NCI-H2107 (cell line): Measurements from ENCODE around the gene ARIH1.

ENCODE experiments used
- DNase-seq: peaks from one replicate; lab custom pipeline; 2025; lab: John Stamatoyannopoulos, UW

ARIH1 gene

DNA sequence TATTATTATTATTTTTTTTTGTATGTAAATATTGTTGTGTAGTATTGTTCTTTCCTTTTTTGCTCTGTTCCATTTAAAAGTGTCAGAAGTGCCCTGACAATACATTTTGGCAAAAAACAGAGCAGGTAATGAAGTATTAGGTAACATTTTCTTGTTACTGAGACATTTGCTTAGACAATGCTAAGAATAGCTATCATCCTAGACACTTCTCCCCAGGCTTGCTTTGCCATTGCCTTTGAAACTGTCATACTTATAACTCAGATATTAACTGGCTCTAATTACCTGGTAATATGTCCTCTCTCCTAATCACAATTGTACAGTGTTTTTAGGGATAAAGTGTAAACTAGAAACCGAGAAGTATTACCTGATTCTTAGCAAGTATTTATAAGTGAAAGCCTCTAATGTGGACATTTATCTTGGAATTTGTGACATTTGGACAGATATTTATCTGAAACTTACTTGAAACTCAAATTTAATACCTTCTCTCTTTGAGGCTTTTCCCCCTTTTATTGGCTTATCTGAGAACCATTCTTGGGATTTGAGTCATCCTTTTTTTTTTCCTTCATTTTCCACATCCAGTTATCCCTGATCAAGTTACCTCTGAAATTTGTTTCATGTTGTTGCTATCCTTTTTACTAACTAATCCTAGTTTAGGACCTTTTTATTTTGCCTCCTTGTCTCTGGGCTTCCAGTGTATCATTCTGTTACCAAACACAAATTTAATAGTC is 13.1 kb downstream of the ARIH1 start:
- no peak for DNase-seq

DNA sequence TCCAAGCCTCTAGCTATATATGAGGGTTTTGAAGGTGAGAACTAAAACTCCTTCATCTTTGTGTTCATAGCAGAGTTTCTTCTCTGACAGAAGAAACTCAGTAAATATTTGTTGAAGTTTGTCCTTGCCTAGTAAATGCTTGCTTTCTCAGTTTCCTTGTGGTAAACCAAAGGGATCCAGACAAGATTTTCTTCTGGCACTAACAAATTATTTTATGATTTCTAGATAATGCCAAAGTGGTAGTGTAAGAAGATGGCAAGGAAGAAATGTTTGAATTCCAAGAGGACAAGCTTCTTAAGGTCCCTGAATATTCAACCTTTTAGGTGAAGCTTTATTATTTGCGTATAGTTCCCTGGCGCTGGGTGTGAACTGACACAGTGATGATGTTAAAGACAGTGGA is 14.4 kb downstream of the ARIH1 start:
- no peak for DNase-seq

DNA sequence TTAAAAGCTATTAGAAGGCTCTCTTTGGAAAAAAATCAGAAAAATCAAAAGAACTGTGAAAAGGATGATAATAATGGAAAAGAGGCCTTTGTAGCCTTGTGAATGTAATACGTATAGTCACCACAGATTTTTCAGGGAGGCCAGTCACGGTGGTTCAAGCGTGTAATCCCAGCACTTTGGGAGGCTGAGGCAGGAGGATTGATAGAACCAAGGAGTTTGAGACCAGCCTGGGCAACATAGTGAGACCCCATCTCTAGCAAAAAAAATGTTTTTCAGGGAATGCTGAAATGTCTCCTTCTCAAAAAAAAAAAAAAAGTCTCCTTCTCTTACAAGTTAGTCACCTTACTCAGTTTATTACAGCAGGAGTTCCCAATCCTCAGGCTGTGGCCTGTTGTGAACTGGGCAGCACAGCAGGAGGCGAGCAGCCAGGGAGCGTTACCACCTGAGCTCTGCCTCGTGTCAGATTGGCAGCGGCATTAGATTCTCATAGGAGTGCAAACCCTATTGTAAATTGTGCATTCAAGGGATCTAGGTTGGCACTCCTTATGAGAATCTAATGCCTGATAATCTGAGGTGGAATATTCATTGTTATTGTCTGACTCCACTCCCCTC is 15.9 kb downstream of the ARIH1 start:
- no peak for DNase-seq

DNA sequence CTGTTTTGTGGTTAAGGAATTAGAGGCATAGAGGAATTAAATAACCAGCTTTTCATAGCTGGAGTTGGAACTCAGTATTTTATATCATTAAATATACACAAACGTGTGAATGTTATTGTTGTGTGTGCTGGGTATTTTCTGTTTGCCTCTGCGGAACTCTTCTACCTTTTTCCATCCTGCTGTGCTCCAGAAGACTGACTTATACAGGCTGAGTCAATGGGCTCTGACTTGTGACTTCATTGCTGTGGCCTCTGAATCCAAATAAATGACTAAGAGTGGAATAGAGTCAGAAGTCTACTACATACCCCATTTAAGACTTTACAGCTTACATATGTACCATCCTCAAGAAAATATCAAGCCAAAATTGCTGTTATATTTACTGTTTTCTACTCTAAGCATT is 17.6 kb downstream of the ARIH1 start:
- no peak for DNase-seq

DNA sequence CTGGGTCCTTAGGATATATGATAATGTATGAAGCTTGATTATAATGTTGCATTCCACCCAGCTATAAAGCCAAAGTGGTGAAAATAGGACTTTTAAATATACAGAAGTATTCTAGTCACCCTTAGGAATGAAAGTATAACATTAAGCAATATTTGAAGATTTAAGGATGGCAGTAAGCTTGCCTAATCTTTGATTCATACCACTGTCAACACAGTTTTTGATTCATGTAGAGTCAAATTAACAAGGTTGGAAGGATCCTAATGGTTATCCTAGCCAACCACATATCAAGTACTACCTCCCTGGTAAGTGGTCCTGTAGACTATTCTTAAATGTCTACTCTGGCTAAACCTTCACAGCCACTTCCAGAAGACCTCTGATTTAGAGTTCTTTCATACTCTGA is 18.6 kb downstream of the ARIH1 start:
- no peak for DNase-seq

- no peak for DNase-seq
Measured at GRCh38 chr15:72493220-72493619, 19.1 kb downstream of the ARIH1 start.

- DNase-seq, result no peak
Measured at GRCh38 chr15:72495007-72495406, 20.9 kb downstream of the ARIH1 start.

- DNase-seq, result no peak
Measured at GRCh38 chr15:72496783-72497182, 22.7 kb downstream of the ARIH1 start.

GRCh38 chr15:72497402-72497801 is 23.3 kb downstream of the ARIH1 start:
- DNase-seq, result no peak

DNA sequence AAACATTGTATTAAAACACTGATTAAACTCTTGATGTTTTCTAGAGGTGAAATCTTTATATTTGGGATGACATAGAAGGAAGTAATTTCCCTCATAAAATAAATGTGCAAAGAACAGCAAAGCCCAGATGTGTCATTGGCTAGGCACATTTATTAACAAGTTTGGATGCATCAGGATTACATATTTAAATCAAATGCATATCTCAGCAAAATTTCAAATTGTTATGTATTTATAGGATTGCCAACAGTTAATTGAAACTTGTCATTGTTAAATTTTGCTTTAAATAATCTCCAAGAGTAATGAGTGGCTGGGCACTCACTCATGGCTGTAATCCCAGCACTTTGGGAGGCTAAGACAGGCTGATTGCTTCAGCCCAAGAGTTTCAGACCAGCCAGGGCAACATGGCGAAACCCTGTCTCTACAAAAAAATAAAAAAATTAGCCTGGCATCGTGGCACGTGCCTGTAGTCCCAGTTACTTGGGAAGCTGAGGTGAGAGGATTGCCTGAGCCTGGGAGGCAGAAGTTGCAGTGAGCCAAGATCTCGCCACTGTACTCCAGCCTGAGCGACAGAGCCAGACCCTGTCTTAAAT is 28.2 kb downstream of the ARIH1 start:
- DNase-seq, result no peak

DNA sequence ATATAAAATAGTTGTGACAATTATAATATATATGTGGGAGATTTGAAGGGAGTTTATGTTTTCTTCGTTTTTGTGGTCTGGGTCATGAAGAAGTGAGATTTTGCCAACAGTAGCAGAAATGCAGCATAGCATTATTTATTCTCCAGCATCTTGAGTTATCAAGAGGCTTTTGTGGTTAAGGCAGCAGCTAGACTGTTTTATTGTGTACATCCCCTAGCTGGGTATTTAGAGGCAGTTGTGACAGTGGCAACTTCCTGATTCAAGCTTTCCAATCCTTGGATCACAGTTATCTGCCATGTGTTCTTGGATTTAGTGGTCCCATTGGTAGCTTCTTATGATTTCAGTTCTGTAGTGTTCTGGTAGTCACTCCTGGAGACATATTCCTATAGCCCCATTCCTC is 29.0 kb downstream of the ARIH1 start:
- no peak for DNase-seq

DNA sequence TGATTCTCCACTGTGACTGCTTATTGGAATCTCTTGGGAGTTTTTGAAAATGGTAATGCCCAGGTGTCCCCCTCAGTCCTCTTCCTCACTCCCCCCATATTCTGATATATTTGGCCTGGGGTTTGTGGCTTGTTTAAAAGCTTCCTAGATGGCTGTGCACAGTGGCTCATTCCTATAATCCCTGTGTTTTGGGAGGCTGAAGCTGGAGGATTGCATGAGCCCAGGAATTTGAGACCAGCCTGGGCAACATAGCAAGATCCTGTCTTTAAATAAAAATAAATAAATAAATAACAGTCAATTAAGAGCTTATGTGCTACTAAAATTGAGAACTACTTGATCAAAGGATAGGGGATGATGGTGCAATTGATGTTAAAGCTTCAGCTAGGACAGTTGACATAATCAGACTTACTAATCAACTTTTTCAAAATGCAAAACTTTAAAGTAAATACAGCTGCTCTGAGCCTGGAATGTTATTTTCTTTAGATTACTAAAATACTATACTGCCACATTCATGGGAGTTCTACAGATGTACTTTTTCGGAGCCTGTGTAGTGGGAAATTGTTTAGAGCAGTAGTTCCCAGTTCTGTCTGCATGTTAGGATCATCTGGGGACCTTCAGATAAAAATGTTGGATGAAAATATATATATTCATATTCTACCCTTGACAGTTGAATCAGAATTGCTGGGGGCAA is 33.4 kb downstream of the ARIH1 start:
- DNase-seq, result no peak

- no peak for DNase-seq
Measured at GRCh38 chr15:72509484-72509883, 35.4 kb downstream of the ARIH1 start.

DNA sequence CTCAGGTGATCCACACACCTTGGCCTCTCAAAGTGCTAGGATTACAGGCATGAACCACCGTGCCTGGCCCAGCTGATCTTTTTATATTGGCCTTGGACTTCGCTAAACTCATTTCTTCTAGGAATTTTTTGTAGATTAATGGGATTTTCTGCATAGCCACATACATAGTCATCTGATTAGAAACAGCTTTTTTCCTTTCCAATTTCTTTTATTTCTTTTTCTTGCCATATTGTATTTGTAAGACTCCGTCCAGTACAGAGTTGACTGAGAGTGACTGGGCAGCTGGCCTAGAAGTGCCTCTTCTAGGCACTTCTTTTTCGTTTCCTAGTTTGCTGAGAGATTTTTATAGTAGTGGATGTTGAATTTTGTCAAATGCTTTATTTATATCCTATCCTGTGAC is 37.4 kb downstream of the ARIH1 start:
- DNase-seq, result no peak

DNA sequence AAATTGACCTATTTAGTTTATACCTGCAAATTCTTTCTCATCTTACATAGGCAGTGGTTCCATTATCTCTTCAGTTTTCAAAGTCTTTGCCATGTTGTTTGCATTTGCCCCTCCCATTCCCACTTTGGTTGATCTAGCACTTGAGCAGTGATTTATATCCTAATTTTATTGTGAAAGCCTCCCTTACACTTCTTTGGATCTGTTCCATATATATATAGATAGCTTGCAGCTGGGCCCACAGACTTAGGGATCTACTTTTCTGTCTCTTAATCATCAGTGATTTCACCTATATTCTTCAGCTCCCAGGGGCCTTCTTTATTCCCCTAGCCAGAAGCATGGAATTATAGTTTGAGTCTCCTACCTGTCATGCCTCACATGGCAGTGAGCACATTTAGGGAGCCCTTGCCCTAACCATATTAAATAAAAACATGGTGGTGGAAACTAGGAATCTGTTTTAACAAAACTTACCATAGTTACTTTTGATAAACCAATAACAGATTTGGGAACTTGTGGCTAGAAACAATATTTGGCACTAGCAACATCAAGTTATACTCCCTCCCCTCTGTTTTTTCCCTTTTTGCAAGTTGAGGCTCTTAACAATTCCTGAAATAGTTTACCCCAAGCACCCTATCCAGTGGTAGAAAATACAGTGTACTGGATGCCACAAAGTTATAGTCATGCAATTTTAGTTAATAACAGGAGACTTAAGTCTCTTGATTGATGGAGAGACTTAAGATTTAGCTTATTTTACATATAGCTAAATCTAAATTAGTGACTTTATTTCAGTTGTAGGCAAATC is 41.7 kb downstream of the ARIH1 start:
- DNase-seq, result no peak

GRCh38 chr15:72516777-72517176 is 42.6 kb downstream of the ARIH1 start:
- no peak for DNase-seq

DNA sequence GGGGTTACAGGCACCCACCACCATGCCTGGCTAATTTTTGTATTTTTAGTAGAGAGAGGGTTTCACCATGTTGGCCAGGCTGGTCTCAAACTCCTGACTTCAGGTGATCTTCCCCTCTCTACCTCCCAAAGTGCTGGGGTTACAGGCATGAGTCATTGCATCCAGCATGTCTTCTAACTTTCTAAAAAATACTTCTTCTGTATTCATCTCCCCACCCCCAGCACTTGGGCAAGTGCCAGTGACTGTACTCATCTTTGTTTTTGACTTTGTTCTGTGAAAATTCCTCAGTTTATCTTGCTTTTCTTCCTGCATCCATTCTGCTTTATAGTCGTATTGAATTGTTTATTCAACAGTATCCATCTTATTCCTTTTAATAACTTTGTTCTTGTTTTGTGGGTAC is 47.6 kb downstream of the ARIH1 start:
- no peak for DNase-seq

DNA sequence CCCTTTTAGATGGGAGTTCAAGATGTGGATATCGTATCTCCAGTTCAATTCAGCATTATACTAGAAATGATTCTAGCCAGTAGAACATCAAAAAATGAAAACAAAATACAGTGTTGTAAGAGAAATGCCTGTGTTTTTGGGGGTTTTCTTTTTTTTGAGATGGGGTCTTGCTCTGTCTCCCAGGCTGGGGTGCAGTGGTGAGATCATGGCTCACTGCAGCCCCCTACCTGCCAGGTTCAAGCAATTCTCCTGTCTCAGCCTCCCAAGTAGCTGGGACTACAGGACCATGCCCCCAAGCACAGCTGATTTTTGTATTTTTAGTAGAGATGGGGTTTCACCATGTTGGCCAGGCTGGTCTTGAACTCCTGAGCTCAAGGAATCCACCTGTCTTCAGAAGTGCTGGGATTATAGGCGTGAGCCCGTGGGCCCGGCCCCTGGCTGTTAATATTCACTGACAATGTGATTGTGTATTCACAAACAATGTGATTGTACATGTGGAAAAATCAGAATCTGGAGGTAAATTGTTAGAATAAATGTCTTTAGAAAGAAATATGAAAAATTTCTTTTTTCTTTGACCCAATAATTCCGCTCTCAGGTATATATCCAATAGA is 59.0 kb downstream of the ARIH1 start:
- DNase-seq, result no peak

- DNase-seq, result no peak
Measured at GRCh38 chr15:72534523-72534922, 60.4 kb downstream of the ARIH1 start.

- DNase-seq, result no peak
Measured at GRCh38 chr15:72535911-72536310, 61.8 kb downstream of the ARIH1 start.

GRCh38 chr15:72536506-72536905 is 62.4 kb downstream of the ARIH1 start:
- DNase-seq, result no peak

DNA sequence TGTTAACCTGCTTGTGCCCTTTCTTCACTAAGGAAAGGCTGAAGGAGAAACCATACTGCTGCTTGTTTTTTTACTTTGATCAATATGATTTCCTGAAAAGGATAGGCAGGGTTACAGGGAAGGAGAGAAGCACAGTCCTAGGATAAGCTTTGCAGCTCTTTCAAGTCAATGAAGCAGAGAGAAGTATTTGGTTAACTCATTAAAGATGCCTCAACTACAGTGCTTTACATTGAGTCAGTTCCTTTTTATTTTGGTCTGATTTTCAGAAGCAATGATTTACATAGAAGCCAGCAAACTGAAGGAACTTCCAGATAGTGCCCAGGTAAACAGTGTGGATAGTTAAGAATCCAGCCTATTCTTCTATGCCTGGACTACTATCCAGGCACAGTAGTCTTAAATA is 64.8 kb downstream of the ARIH1 start:
- no peak for DNase-seq
